Sigmoid colon (tissue), 7 donors: ENCODE data around the gene CHRNA4. TPM values are rescaled to one million over a fixed set of nuclear protein-coding genes. Genes with fewer than 3 reads are reported as not detected.

Source experiments
- polyA plus RNA-seq, 3 donors: library from polyadenylated mRNA; stranded (reverse); fragments of 200-250 nt; gene quantifications; one replicate each; pipeline ENCODE4 v1.2.3, GENCODE V29; 2013
- small RNA-seq, 3 donors: library from RNA; depleted of rRNA; stranded (forward); fragments of <200 nt; gene quantifications; one replicate each; pipeline ENCODE3, GENCODE V24; 2016
- total RNA-seq, 4 donors: library from RNA; depleted of rRNA; stranded (reverse); fragments of >200 nt; gene quantifications; one replicate each; pipeline ENCODE4 v1.1.0, GENCODE V29; 2016
- donor health status: healthy with polysubstance abuse.
- donor health status: Bipolar disorder and iron deficiency.
- donor health status: healthy.

The CHRNA4 gene
- total and polyA plus RNA-seq, 7 donors, result 0.07 to 1.1 TPM; not detected in 5

Small RNA genes within 50 kb of the gene (small RNA-seq; reads per million reads assigned to genes)
- 0 reads per million in 3 donors for gene RNU6-994P

Other genes starting within 250 kb of the CHRNA4 start
- gene YTHDF1, start 145.2 kb downstream of the CHRNA4 start, total RNA-seq, result 10 to 100 TPM; 20.2 to 25.0 (median 23.4) TPM
- gene YTHDF1, start 145.2 kb downstream of the CHRNA4 start, polyA plus RNA-seq, result 10 to 100 TPM; 15.3 to 22.5 (median 16.2) TPM
- 1 to 10 TPM in 1 of 4 donors, under 1 TPM in 1, not detected in 2; 0.71 to 1.2 TPM for gene BIRC7, start 125.4 kb downstream of the CHRNA4 start, total RNA-seq
- gene BIRC7, start 125.4 kb downstream of the CHRNA4 start, polyA plus RNA-seq, result under 1 TPM in 2 of 3 donors, not detected in 1; 0.15 to 0.60 TPM
- gene NKAIN4, start 106.9 kb downstream of the CHRNA4 start, total RNA-seq, result 1 to 10 TPM in 2 of 4 donors, under 1 TPM in 2; 0.33 to 4.4 (median 2.3) TPM
- under 1 TPM in 1 of 3 donors, not detected in 2; 0.73 TPM for gene NKAIN4, start 106.9 kb downstream of the CHRNA4 start, polyA plus RNA-seq
- gene ARFGAP1, start 88.5 kb downstream of the CHRNA4 start, total RNA-seq, result 10 to 100 TPM; 20.3 to 53.7 (median 34.4) TPM
- 100 to 1,000 TPM in 1 of 3 donors, 10 to 100 TPM in 2; 19.8 to 109 (median 24.3) TPM for gene ARFGAP1, start 88.5 kb downstream of the CHRNA4 start, polyA plus RNA-seq
- gene COL20A1, start 68.2 kb downstream of the CHRNA4 start, total RNA-seq, result not detected
- under 1 TPM in 1 of 3 donors, not detected in 2; 0.07 TPM for gene COL20A1, start 68.2 kb downstream of the CHRNA4 start, polyA plus RNA-seq
- gene KCNQ2, start 111.3 kb upstream of the CHRNA4 start, total RNA-seq, result 1 to 10 TPM in 2 of 4 donors, under 1 TPM in 1, not detected in 1; 0.95 to 4.2 (median 1.4) TPM
- gene KCNQ2, start 111.3 kb upstream of the CHRNA4 start, polyA plus RNA-seq, result under 1 TPM in 1 of 3 donors, not detected in 2; 0.83 TPM
- gene EEF1A2, start 137.7 kb upstream of the CHRNA4 start, total RNA-seq, result 10 to 100 TPM in 2 of 4 donors, 1 to 10 TPM in 2; 4.6 to 14.3 (median 11.0) TPM
- 1 to 10 TPM; 2.8 to 7.8 (median 4.2) TPM for gene EEF1A2, start 137.7 kb upstream of the CHRNA4 start, polyA plus RNA-seq
- 100 to 1,000 TPM in 3 of 4 donors, 10 to 100 TPM in 1; 82.8 to 244 (median 146) TPM for gene PPDPF, start 159.4 kb upstream of the CHRNA4 start, total RNA-seq
- gene PPDPF, start 159.4 kb upstream of the CHRNA4 start, polyA plus RNA-seq, result 1,000 to 10,000 TPM in 2 of 3 donors, 100 to 1,000 TPM in 1; 658 to 1,688 (median 1,153) TPM
- gene PTK6, start 176.0 kb upstream of the CHRNA4 start, total RNA-seq, result under 1 TPM in 2 of 4 donors, not detected in 2; 0.28 to 0.36 TPM
- 10 to 100 TPM; 59.5 to 80.7 (median 73.3) TPM for gene PTK6, start 176.0 kb upstream of the CHRNA4 start, polyA plus RNA-seq
- not detected for gene SRMS, start 186.4 kb upstream of the CHRNA4 start, total RNA-seq
- 1 to 10 TPM in 1 of 3 donors, under 1 TPM in 1, not detected in 1; 0.19 to 2.4 TPM for gene SRMS, start 186.4 kb upstream of the CHRNA4 start, polyA plus RNA-seq
- under 1 TPM; 0.16 to 0.55 (median 0.45) TPM for gene FNDC11, start 192.8 kb upstream of the CHRNA4 start, total RNA-seq
- gene FNDC11, start 192.8 kb upstream of the CHRNA4 start, polyA plus RNA-seq, result under 1 TPM in 2 of 3 donors, not detected in 1; under 0.01 to 0.47 TPM
- gene HELZ2, start 212.9 kb upstream of the CHRNA4 start, total RNA-seq, result 10 to 100 TPM in 3 of 4 donors, 1 to 10 TPM in 1; 9.5 to 48.1 (median 15.4) TPM
- 10 to 100 TPM in 1 of 3 donors, 1 to 10 TPM in 2; 1.2 to 38.4 (median 3.5) TPM for gene HELZ2, start 212.9 kb upstream of the CHRNA4 start, polyA plus RNA-seq